HepG2 (cell line): Measurements from ENCODE around the gene KANSL1. TPM values are rescaled to one million over a fixed set of nuclear protein-coding genes. Genes with fewer than 3 reads are reported as not detected.
A peak's percentile ranks its signal among the peaks of the same experiment; 100 is the strongest.

Experiments
- ATF5 ChIP-seq: sonication (generic); formaldehyde crosslinking; IDR thresholded peaks from 2 replicates; pipeline ENCODE4 v1.4.0; 2020; ENCODE audit warnings: mild to moderate bottlenecking, low read depth, missing genetic modification reagents
- CSRNP1 ChIP-seq: sonication (generic); formaldehyde crosslinking; IDR thresholded peaks from 2 replicates; pipeline ENCODE4 v1.8.1; 2023; ENCODE audit warnings: mild to moderate bottlenecking, missing genetic modification reagents
- FOXA3 ChIP-seq: IDR thresholded peaks from 2 replicates; pipeline ENCODE4 v1.6.1; 2016; ENCODE audit warnings: missing genetic modification reagents, missing compliant biosample characterization
- FOXO1 ChIP-seq: sonication (generic); formaldehyde crosslinking; IDR thresholded peaks from 2 replicates; pipeline ENCODE4 v1.4.0; 2020; ENCODE audit warnings: missing genetic modification reagents
- GABPB1 ChIP-seq: IDR thresholded peaks from 2 replicates; pipeline ENCODE4 v1.6.1; 2016; ENCODE audit warnings: mild to moderate bottlenecking, missing genetic modification reagents, moderate library complexity, missing compliant biosample characterization
- HMG20A ChIP-seq: IDR thresholded peaks from 2 replicates; pipeline ENCODE4 v1.6.1; 2016; ENCODE audit warnings: borderline replicate concordance
- MTF2 ChIP-seq: sonication (generic); formaldehyde crosslinking; IDR thresholded peaks from 2 replicates; pipeline ENCODE4 v1.5.0; 2020; ENCODE audit warnings: missing genetic modification reagents, borderline replicate concordance
- NCOA1 ChIP-seq: sonication (generic); formaldehyde crosslinking; IDR thresholded peaks from 2 replicates; pipeline ENCODE4 v1.9.0; 2021; ENCODE audit warnings: missing genetic modification reagents
- RARG ChIP-seq: sonication (generic); formaldehyde crosslinking; IDR thresholded peaks from 2 replicates; pipeline ENCODE4 v1.4.0; 2020; ENCODE audit warnings: low read depth, mild to moderate bottlenecking, missing genetic modification reagents
- TCF12 ChIP-seq, 2 experiments: fragments of 450-650 bp in 1 of 2; sonication (generic) in 1 of 2; formaldehyde crosslinking in 1 of 2; IDR thresholded peaks; 2 replicates each; pipeline versions ENCODE4 v1.6.1 to v1.8.0; 2017 to 2022; ENCODE audit warnings: antibody characterized with exemption in 1 of 2, mild to moderate bottlenecking in 1 of 2, missing genetic modification reagents in 1 of 2, moderate library complexity in 1 of 2
- U2AF1 ChIP-seq: fragments of 200-400 bp; formaldehyde crosslinking; optimal IDR thresholded peaks from 2 replicates; pipeline ENCODE3; 2017; ENCODE audit warnings: mild to moderate bottlenecking, low read depth, low read length
- XRCC5 ChIP-seq: fragments of 200-400 bp; formaldehyde crosslinking; optimal IDR thresholded peaks from 2 replicates; pipeline ENCODE3; 2017; ENCODE audit warnings: mild to moderate bottlenecking, low read length
- ZBTB33 ChIP-seq: sonication (generic); formaldehyde crosslinking; IDR thresholded peaks from 2 replicates; pipeline ENCODE4 v1.4.0; 2020; ENCODE audit warnings: missing genetic modification reagents
- ZFY ChIP-seq: sonication (generic); formaldehyde crosslinking; IDR thresholded peaks from 2 replicates; pipeline ENCODE4 v1.4.0; 2020; ENCODE audit warnings: missing genetic modification reagents
- ZNF256 ChIP-seq: sonication (generic); formaldehyde crosslinking; conservative IDR thresholded peaks from 2 replicates; pipeline ENCODE4 v1.4.0; 2020; ENCODE audit warnings: missing genetic modification reagents
- ZNF260 ChIP-seq: sonication (generic); formaldehyde crosslinking; IDR thresholded peaks from 2 replicates; pipeline ENCODE4 v1.4.0; 2020; ENCODE audit warnings: missing genetic modification reagents, low read depth, mild to moderate bottlenecking, borderline replicate concordance
- ZNF280D ChIP-seq: sonication (generic); formaldehyde crosslinking; IDR thresholded peaks from 2 replicates; pipeline ENCODE4 v1.5.1; 2020; ENCODE audit warnings: mild to moderate bottlenecking, missing genetic modification reagents
- ZNF292 ChIP-seq: sonication (generic); formaldehyde crosslinking; IDR thresholded peaks from 2 replicates; pipeline ENCODE4 v1.8.1; 2022; ENCODE audit warnings: mild to moderate bottlenecking, low read depth, missing genetic modification reagents, borderline replicate concordance
- ZNF343 ChIP-seq: sonication (generic); formaldehyde crosslinking; IDR thresholded peaks from 2 replicates; pipeline ENCODE4 v1.4.0; 2020; ENCODE audit warnings: mild to moderate bottlenecking, missing genetic modification reagents
- ZNF737 ChIP-seq: sonication (generic); formaldehyde crosslinking; IDR thresholded peaks from 2 replicates; pipeline ENCODE4 v1.5.0; 2020; ENCODE audit warnings: missing genetic modification reagents, mild to moderate bottlenecking, borderline replicate concordance
- ZZZ3 ChIP-seq: sonication (generic); formaldehyde crosslinking; IDR thresholded peaks from 2 replicates; pipeline ENCODE4 v1.4.0; 2020; ENCODE audit warnings: missing genetic modification reagents, mild to moderate bottlenecking, borderline replicate concordance
- polyA plus RNA-seq, 8 experiments: library from polyadenylated mRNA; depleted of rRNA in 3 of 8; stranded (reverse) in 7 of 8; unstranded in 1 of 8; fragments of >200 nt; fragmentation: Illumina TruSeq in 4 of 8; extraction: Trizol in 4 of 8; gene quantifications; 2 replicates each; pipeline versions ENCODE4 v1.2.1 to v1.2.3, GENCODE V29; 2011 to 2016; ENCODE audit warnings: low read depth in 4 of 8, missing spikeins in 1 of 8, mixed read lengths in 1 of 8; ENCODE audit not compliant: insufficient read depth in 1 of 8
- total RNA-seq, 5 experiments: library from RNA; depleted of rRNA; stranded (reverse); fragments of >200 nt; fragmentation: Illumina TruSeq; extraction: Trizol; gene quantifications; 2 replicates each; pipeline ENCODE4 v1.2.3, GENCODE V29; 2016; ENCODE audit warnings: low read depth in 1 of 5
- TF ChIP-seq, protein P1 (sequence below): IDR thresholded peaks from 2 replicates; pipeline ENCODE4 v1.6.1; 2012; ENCODE audit warnings: inconsistent platforms

Gene KANSL1
- total and polyA plus RNA-seq, 2 of the 13 experiments (the other 11 are each of a cell fraction or from before 2014, with no cell fraction given), result 24.0 to 59.6 TPM

GRCh38 chr17:46002311-46002972 lies 190.8 kb downstream of the KANSL1 start (continued):
- TF ChIP-seq ZBTB33 (no peak; the same call in 1 of the 2 replicates), ZNF737 (peak; percentile 26; the same call in 1 of the 2 replicates), MTF2 (no peak), ZFY (CRISPR knock-in tag) (peak; percentile 36; the same call in 1 of the 2 replicates), NCOA1 (no peak), CSRNP1 (no peak), XRCC5 (peak; percentile 61), ZZZ3 (CRISPR knock-in tag) (no peak), ATF5 (CRISPR knock-in tag) (no peak), ZNF280D (CRISPR knock-in tag) (0 out of 2 replicates have a peak, but pooled peaks have one; percentile 25), GABPB1 (CRISPR knock-in tag) (0 out of 2 replicates have a peak, but pooled peaks have one; percentile 14), ZNF256 (CRISPR knock-in tag) (no peak), FOXA3 (CRISPR knock-in tag) (peak; percentile 56; the same call in 1 of the 2 replicates), U2AF1 (no peak), HMG20A (peak; percentile 45; the same call in 1 of the 2 replicates), ZNF292 (peak; percentile 18; the same call in 1 of the 2 replicates), FOXO1 (CRISPR knock-in tag) (peak; percentile 75; the same call in 1 of the 2 replicates), ZNF343 (no peak), TCF12 (IDR thresholded peaks at IDR 0.05) (no peak), TCF12 (CRISPR knock-in tag; IDR thresholded peaks at IDR 0.05) (peak; percentile 39; the same call in 1 of the 2 replicates), ZNF260 (no peak), RARG (no peak)
- TF ChIP-seq, protein P1, sequence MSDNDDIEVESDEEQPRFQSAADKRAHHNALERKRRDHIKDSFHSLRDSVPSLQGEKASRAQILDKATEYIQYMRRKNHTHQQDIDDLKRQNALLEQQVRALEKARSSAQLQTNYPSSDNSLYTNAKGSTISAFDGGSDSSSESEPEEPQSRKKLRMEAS, result no peak
